SK-N-SH (cell line): ENCODE measurements around the gene MEF2C. TPM values are rescaled to one million over a fixed set of nuclear protein-coding genes. Genes with fewer than 3 reads are reported as not detected.

Experiments
- CTCF ChIA-PET: fragments of 300-600, 350-600 bp; formaldehyde crosslinking; extraction: SDS; loops from one replicate; lab custom pipeline; 2021; lab: Yijun Ruan, JAX
- POLR2A ChIA-PET: fragments of 350-600 bp; sonication (Branson Sonifier 250); formaldehyde crosslinking; extraction: SDS; loops from one replicate; lab custom pipeline; 2020; ENCODE audit warnings: antibody characterized with exemption, inconsistent platforms; lab: Yijun Ruan, JAX
- DNase-seq: peaks from one replicate; pipeline ENCODE4 v3.0.0; 2012
- H2AFZ ChIP-seq: fragments of 200-600 bp; sonication (generic); 2 replicates; pipeline ENCODE4 v1.8.1; 2016; ENCODE audit warnings: antibody characterized with exemption, mild to moderate bottlenecking, low read depth
- H3F3A ChIP-seq: fragments of 200-600 bp; sonication (generic); replicated peaks from 2 replicates; pipeline ENCODE3; 2016; ENCODE audit warnings: antibody characterized with exemption, mild to moderate bottlenecking; ENCODE audit not compliant: insufficient read depth
- H3K27ac ChIP-seq, 2 experiments: fragments of 200-500 bp in 1 of 2; fragments of 200-600 bp in 1 of 2; sonication (Bioruptor generic) in 1 of 2; sonication (generic), shearing (Covaris generic) in 1 of 2; 2 replicates each; pipeline versions ENCODE4 v1.5.1 to v1.6.1; 2014 to 2016; ENCODE audit warnings: low read depth in 2 of 2, inconsistent platforms in 1 of 2, low read length in 1 of 2, mild to moderate bottlenecking in 1 of 2, mixed read lengths in 1 of 2
- H3K27me3 ChIP-seq: fragments of 200-600 bp; sonication (generic), shearing (Covaris generic); 2 replicates; pipeline ENCODE4 v1.6.1; 2016; ENCODE audit warnings: mixed run types; ENCODE audit not compliant: insufficient read depth
- H3K36me3 ChIP-seq, 2 experiments: fragments of 200-500 bp in 1 of 2; fragments of 200-600 bp in 1 of 2; sonication (Bioruptor generic) in 1 of 2; sonication (generic) in 1 of 2; replicated peaks in 1 of 2; 2 replicates each; pipeline versions ENCODE3 to v1.5.1; 2014 to 2016; ENCODE audit warnings: low read length in 1 of 2, mild to moderate bottlenecking in 1 of 2; ENCODE audit not compliant: insufficient read depth in 2 of 2, control insufficient read depth in 1 of 2
- H3K4me1 ChIP-seq, 2 experiments: fragments of 200-500 bp in 1 of 2; fragments of 200-600 bp in 1 of 2; sonication (Bioruptor generic) in 1 of 2; sonication (generic), shearing (Covaris generic) in 1 of 2; 2 replicates each; pipeline versions ENCODE4 v1.5.1 to v1.6.1; 2014 to 2016; ENCODE audit warnings: low read depth in 1 of 2, low read length in 1 of 2, mixed run types in 1 of 2; ENCODE audit not compliant: insufficient read depth in 2 of 2, control insufficient read depth in 1 of 2
- H3K4me2 ChIP-seq: fragments of 200-600 bp; sonication (generic), shearing (Covaris generic); 2 replicates; pipeline ENCODE4 v1.6.1; 2017; ENCODE audit warnings: mixed run types
- H3K4me3 ChIP-seq, 2 experiments: fragments of 200-500 bp in 1 of 2; fragments of 200-600 bp in 1 of 2; sonication (Bioruptor generic) in 1 of 2; sonication (generic), shearing (Covaris generic) in 1 of 2; 2 replicates each; pipeline versions ENCODE4 v1.5.1 to v1.8.1; 2014 to 2016; ENCODE audit warnings: low read depth in 2 of 2, inconsistent platforms in 1 of 2, low read length in 1 of 2, mild to moderate bottlenecking in 1 of 2, mixed read lengths in 1 of 2, moderate library complexity in 1 of 2
- H3K79me2 ChIP-seq: fragments of 200-600 bp; sonication (generic); 2 replicates; pipeline ENCODE4 v1.8.1; 2017; ENCODE audit warnings: mild to moderate bottlenecking; ENCODE audit not compliant: insufficient read depth
- H3K9ac ChIP-seq: fragments of 200-600 bp; sonication (generic); 2 replicates; pipeline ENCODE4 v1.6.1; 2017; ENCODE audit warnings: mixed run types
- H3K9me2 ChIP-seq: fragments of 200-600 bp; sonication (generic); 2 replicates; pipeline ENCODE4 v1.6.1; 2017; ENCODE audit warnings: mixed run types
- H3K9me3 ChIP-seq: fragments of 200-600 bp; sonication (generic); 2 replicates; pipeline ENCODE4 v1.6.1; 2017; ENCODE audit warnings: mixed run types, mild to moderate bottlenecking, moderate library complexity
- H4K20me1 ChIP-seq: fragments of 200-600 bp; sonication (generic); 2 replicates; pipeline ENCODE4 v1.6.1; 2017; ENCODE audit warnings: mild to moderate bottlenecking, mixed run types; ENCODE audit not compliant: insufficient read depth
- ELF1 ChIP-seq: IDR thresholded peaks from 2 replicates; pipeline ENCODE4 v1.4.0; 2012
- EZH2phosphoT487 ChIP-seq: fragments of 200-600 bp; sonication (generic); IDR thresholded peaks from 2 replicates; pipeline ENCODE4 v1.6.1; 2017; ENCODE audit warnings: low read depth, mixed run types, mild to moderate bottlenecking, antibody characterized with exemption, moderate library complexity, borderline replicate concordance
- FOXM1 ChIP-seq: IDR thresholded peaks from 2 replicates; pipeline ENCODE4 v1.4.0; 2012; ENCODE audit warnings: low read depth, mild to moderate bottlenecking
- GATA2 ChIP-seq: sonication (generic); formaldehyde crosslinking; IDR thresholded peaks from 2 replicates; pipeline ENCODE4 v1.5.0; 2020; ENCODE audit warnings: mild to moderate bottlenecking, missing genetic modification reagents
- IRF3 ChIP-seq: fragments of 150-350 bp; IDR thresholded peaks from 2 replicates; pipeline ENCODE4 v1.6.1; 2016; ENCODE audit warnings: mild to moderate bottlenecking, low read depth, low read length
- JUND ChIP-seq: IDR thresholded peaks from 2 replicates; pipeline ENCODE4 v1.4.0; 2012
- MAX ChIP-seq: IDR thresholded peaks from 2 replicates; pipeline ENCODE4 v1.4.0; 2012; ENCODE audit warnings: low read depth
- MXI1 ChIP-seq: IDR thresholded peaks from 2 replicates; pipeline ENCODE4 v1.6.1; 2012; ENCODE audit warnings: mild to moderate bottlenecking, low read depth, low read length, improper control_type of control experiment
- NFIC ChIP-seq: IDR thresholded peaks from 2 replicates; pipeline ENCODE4 v1.4.0; 2012; ENCODE audit warnings: borderline replicate concordance
- POLR2AphosphoS5 ChIP-seq: IDR thresholded peaks from 2 replicates; pipeline ENCODE4 v1.6.1; 2012; ENCODE audit warnings: low read depth, low read length
- RAD21 ChIP-seq: IDR thresholded peaks from 2 replicates; pipeline ENCODE4 v1.6.1; 2012; ENCODE audit warnings: mild to moderate bottlenecking, low read length
- RCOR1 ChIP-seq: fragments of 150-350 bp; IDR thresholded peaks from 2 replicates; pipeline ENCODE4 v1.6.1; 2017; ENCODE audit warnings: antibody characterized with exemption, low read length
- RFX5 ChIP-seq: IDR thresholded peaks from 2 replicates; pipeline ENCODE4 v1.6.1; 2012; ENCODE audit warnings: mild to moderate bottlenecking, improper control_type of control experiment, low read length
- RXRA ChIP-seq: IDR thresholded peaks from 2 replicates; pipeline ENCODE4 v1.4.0; 2012; ENCODE audit warnings: low read depth, mild to moderate bottlenecking, borderline replicate concordance
- SIN3A ChIP-seq: IDR thresholded peaks from 2 replicates; pipeline ENCODE4 v1.6.1; 2012; ENCODE audit warnings: low read depth, mild to moderate bottlenecking, low read length, moderate library complexity, borderline replicate concordance
- TAF1 ChIP-seq: IDR thresholded peaks from 2 replicates; pipeline ENCODE4 v1.6.1; 2012; ENCODE audit warnings: low read depth, mild to moderate bottlenecking, low read length, moderate library complexity, borderline replicate concordance
- TEAD4 ChIP-seq: IDR thresholded peaks from 2 replicates; pipeline ENCODE4 v1.4.0; 2012; ENCODE audit warnings: mild to moderate bottlenecking, borderline replicate concordance; ENCODE audit not compliant: insufficient read depth
- USF2 ChIP-seq: fragments of 150-350 bp; IDR thresholded peaks from 2 replicates; pipeline ENCODE4 v1.6.1; 2017; ENCODE audit warnings: antibody characterized with exemption, low read length, low read depth, borderline replicate concordance
- YY1 ChIP-seq: IDR thresholded peaks from 2 replicates; pipeline ENCODE4 v1.4.0; 2012; ENCODE audit warnings: low read depth, mild to moderate bottlenecking
- ZBTB33 ChIP-seq: IDR thresholded peaks from 2 replicates; pipeline ENCODE4 v1.4.0; 2012; ENCODE audit warnings: low read depth, borderline replicate concordance
- WGBS: methylation state at CpG from one replicate; pipeline ENCODE4 v1.1.6; 2017; ENCODE audit warnings: low lambda C conversion rate; 5-methylcytosine and 5-hydroxymethylcytosine counted together
- polyA plus RNA-seq, 3 experiments: library from polyadenylated mRNA; depleted of rRNA; stranded (reverse); fragments of >200 nt; gene quantifications; 2 replicates each; pipeline ENCODE4 v1.2.3, GENCODE V29; 2012

Gene MEF2C
- polyA plus RNA-seq, 1 of the 3 experiments (the other 2 are of a cell fraction), result 1.2 TPM

- DNase-seq, result no peak
- Histone ChIP-seq H3K27ac (no peak overlapping the region), H3K36me3 (no peaks in the 10 kb centered on the region), H3K9me2 (no peaks in the 10 kb centered on the region), H3K9me3 (no peaks in the 10 kb centered on the region), H3K4me2 (no peak overlapping the region), H2AFZ (no peak overlapping the region), H3F3A (no peaks in the 10 kb centered on the region), H3K79me2 (no peaks in the 10 kb centered on the region), H3K4me1 (no peaks in the 10 kb centered on the region), H3K27me3 (no peaks in the 10 kb centered on the region), H3K9ac (no peak overlapping the region), H4K20me1 (no peaks in the 10 kb centered on the region), H3K4me3 (no peak overlapping the region)
- 89% methylated on average over 1 of the region's 1 CpG for WGBS
- POLR2A ChIA-PET, result no interaction called here
- no peak for TF ChIP-seq FOXM1
- no peak for TF ChIP-seq RXRA
- TF ChIP-seq JUND, result no peak
- TF ChIP-seq POLR2AphosphoS5, result no peak
- TF ChIP-seq EZH2phosphoT487, result no peak
- TF ChIP-seq YY1, result no peak
- TF ChIP-seq ZBTB33, result no peak
- no peak for TF ChIP-seq SIN3A
- CTCF ChIA-PET, result interaction anchor here (7.3 kb wide), 1 partner anchor 14 kb away, joined by 41 read pairs; no protein-coding TSS in a partner anchor
These were observed 141.0 kb downstream of the MEF2C start for GRCh38 chr5:88741964-88742363.

- CTCF ChIA-PET, result interaction anchor here (1.1 to 7.3 kb wide), 2 partner anchors 10 to 12 kb away, joined by 3 to 41 read pairs; no protein-coding TSS in a partner anchor
- no peak overlapping the region for H3K27ac ChIP-seq
- no peaks in the 10 kb centered on the region for H3K79me2 ChIP-seq
- TF ChIP-seq TEAD4, result no peak
- no peak for TF ChIP-seq SIN3A
- TF ChIP-seq TAF1, result no peak
- no peak for TF ChIP-seq ELF1
- no peak for TF ChIP-seq RAD21
- no peak for TF ChIP-seq RXRA
- TF ChIP-seq NFIC, result no peak
- no peak for TF ChIP-seq MAX
- no peak for TF ChIP-seq ZBTB33
- no peak for TF ChIP-seq RCOR1
- TF ChIP-seq GATA2, result no peak
- no peak for TF ChIP-seq EZH2phosphoT487
- TF ChIP-seq RFX5, result no peak
- TF ChIP-seq YY1, result no peak
- TF ChIP-seq MXI1, result no peak
- no peak for TF ChIP-seq USF2
- TF ChIP-seq POLR2AphosphoS5, result no peak
- TF ChIP-seq IRF3, result no peak
- no peak for TF ChIP-seq JUND
- TF ChIP-seq, all 33 proteins: peak for 0
- POLR2A ChIA-PET, result no interaction called here
- no peaks in the 10 kb centered on the region for H3K27me3 ChIP-seq
- no peak overlapping the region for H3K9ac ChIP-seq
- H3K4me1 ChIP-seq, result no peaks in the 10 kb centered on the region
- WGBS, result 91% methylated on average over 5 of the region's 5 CpGs
- no peak overlapping the region for H3K4me3 ChIP-seq
- no peaks in the 10 kb centered on the region for H3K9me3 ChIP-seq
- H4K20me1 ChIP-seq, result no peaks in the 10 kb centered on the region
- no peak overlapping the region for H2AFZ ChIP-seq
- H3F3A ChIP-seq, result no peaks in the 10 kb centered on the region
- H3K36me3 ChIP-seq, result no peaks in the 10 kb centered on the region
- DNase-seq, result no peak
- H3K4me2 ChIP-seq, result no peak overlapping the region
- H3K9me2 ChIP-seq, result no peaks in the 10 kb centered on the region
These were observed 142.3 kb downstream of the MEF2C start for GRCh38 chr5:88740604-88741185.
